Glomerular visceral epithelial cell (primary cell): ENCODE data around the gene DDX1.
"Not testable (repeated sequence)": the region's sequence is repeated elsewhere in the genome, so short reads cannot be mapped to it uniquely, and the experiment has no call there.

Experiments used
- DNase-seq: peaks from one replicate; pipeline ENCODE4 v3.0.0-alpha.2; 2016; ENCODE audit errors: extremely low spot score

DDX1 gene

DNA sequence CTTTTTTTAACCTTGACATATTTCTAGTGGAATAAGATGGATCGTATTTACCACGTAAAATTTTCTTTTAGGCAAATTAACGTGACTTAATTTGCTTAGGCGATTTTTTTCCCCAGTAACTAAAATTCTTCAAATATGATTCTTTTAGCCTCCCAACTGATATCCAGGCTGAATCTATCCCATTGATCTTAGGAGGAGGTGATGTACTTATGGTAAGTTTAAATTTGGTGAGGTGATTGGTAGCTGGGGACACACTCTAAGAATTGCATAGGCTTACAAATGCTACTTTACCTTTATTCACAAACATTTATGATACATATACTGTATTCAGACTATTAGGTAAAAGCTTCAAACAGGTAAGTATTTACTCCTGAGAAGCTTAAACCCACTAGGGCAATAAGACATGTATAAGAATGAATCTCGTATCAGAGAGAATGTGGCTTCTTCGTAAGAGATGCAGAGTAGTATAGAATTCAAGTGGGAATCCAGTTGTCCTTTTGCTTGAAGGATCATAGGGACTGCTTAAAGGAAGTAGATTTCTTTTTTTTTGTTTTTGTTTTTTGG is 3.8 kb downstream of the DDX1 start:
- DNase-seq: no peak

- no peak for DNase-seq
Observed at GRCh38 chr2:15595936-15596335, 4.3 kb downstream of the DDX1 start.

DNA sequence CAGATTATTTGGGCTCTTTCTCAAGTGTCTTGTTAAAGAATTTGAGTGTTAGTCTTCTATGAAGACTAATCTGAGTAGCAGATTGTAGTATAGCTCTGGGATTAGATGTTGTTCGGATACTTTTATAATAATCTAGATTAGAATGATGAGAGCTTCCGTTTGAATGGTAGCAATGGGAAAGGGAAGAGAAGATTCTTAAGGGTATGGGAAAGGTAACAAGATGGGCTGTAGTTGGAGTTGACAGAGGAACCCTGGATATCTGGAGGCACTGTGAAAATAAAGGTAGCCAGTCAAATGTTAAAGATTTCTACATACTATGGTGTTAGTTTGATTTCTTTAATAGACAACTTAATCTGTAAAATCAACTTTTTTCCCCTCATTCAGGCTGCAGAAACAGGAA is 4.7 kb downstream of the DDX1 start:
- DNase-seq: no peak

GRCh38 chr2:15596968-15597367 is 5.3 kb downstream of the DDX1 start:
- no peak for DNase-seq

- DNase-seq: no peak
Observed at GRCh38 chr2:15599994-15600393, 8.3 kb downstream of the DDX1 start.

DNA sequence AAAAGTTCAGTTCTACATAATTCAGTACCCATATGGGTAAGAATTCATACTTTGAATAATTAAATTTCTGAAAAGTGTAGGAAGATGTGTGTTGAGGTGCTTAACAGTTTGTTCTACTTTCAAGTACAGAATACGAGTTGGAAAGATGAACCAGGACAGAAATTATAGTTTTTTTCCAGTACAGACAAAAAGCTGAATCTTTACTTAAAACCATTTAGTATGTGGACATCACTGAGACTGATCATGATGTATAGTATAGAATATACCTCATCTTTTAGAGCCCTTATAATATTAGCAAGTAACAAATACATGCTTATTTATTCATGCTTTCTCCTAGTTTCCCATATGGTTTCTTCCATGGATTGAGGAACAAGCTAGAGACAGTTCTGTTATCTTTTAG is 10.0 kb downstream of the DDX1 start:
- DNase-seq: no peak

DNA sequence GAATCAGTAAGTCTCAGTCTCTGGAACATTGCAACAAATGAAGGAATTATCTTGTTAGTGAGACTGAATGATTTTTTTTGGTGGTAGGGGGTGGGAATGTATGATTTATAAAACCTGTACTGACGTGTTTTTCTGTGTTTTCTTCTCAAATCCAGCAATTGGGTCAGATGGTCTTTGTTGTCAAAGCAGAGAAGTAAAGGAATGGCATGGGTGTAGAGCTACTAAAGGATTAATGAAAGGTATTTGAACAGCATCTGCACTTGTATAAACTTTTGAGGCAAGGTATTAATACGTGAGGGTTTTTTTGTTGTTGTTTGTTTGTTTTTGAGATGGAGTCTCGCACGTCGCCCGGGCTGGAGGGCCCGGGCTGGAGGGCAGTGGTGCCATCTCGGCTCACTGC is 10.7 kb downstream of the DDX1 start:
- DNase-seq: no peak

- DNase-seq: no peak
Observed at GRCh38 chr2:15603044-15603765, 11.5 kb downstream of the DDX1 start.

- no peak for DNase-seq
Observed at GRCh38 chr2:15603948-15604347, 12.3 kb downstream of the DDX1 start.

- DNase-seq: no peak
Observed at GRCh38 chr2:15605721-15606120, 14.1 kb downstream of the DDX1 start.

- DNase-seq: no peak
Observed at GRCh38 chr2:15606481-15607441, 15.1 kb downstream of the DDX1 start.

GRCh38 chr2:15607709-15608391 is 16.2 kb downstream of the DDX1 start:
- DNase-seq: no peak

DNA sequence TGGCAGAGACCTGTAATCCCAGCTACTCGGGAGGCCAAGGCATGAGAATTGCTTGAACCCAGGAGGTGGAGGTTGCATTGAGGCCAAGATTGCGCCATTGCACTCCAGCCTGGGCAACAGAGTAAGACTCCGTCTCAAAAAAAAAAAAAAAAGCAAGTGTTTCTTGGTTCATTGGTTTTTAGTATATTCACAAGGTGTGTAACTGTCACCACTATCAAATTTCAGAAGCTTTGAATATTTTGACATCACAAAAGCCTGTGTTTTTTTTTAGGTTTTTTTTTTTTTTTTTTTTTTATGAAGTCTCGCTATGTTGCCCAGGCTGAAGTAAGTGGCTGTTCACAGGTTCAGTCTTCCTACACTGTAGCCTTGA is 16.7 kb downstream of the DDX1 start:
- no peak for DNase-seq

GRCh38 chr2:15609341-15610042 is 17.8 kb downstream of the DDX1 start:
- DNase-seq: no peak

GRCh38 chr2:15610430-15610952 is 18.8 kb downstream of the DDX1 start:
- no peak for DNase-seq

DNA sequence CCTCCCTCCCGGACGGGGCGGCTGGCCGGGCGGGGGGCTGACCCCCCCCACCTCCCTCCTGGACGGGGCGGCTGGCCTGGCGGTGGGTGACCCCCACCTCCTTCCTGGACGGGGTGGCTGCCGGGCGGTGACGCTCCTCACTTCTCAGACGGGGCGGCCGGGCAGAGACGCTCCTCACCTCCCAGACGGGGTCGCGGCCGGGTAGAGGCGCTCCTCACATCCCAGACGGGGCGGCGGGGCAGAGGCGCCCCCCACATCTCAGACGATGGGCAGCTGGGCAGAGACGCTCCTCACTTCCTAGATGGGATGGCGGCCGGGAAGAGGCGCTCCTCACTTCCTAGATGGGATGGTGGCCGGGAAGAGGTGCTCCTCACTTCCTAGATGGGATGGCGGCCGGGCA is 20.4 kb downstream of the DDX1 start:
- DNase-seq: not testable (repeated sequence)

DNA sequence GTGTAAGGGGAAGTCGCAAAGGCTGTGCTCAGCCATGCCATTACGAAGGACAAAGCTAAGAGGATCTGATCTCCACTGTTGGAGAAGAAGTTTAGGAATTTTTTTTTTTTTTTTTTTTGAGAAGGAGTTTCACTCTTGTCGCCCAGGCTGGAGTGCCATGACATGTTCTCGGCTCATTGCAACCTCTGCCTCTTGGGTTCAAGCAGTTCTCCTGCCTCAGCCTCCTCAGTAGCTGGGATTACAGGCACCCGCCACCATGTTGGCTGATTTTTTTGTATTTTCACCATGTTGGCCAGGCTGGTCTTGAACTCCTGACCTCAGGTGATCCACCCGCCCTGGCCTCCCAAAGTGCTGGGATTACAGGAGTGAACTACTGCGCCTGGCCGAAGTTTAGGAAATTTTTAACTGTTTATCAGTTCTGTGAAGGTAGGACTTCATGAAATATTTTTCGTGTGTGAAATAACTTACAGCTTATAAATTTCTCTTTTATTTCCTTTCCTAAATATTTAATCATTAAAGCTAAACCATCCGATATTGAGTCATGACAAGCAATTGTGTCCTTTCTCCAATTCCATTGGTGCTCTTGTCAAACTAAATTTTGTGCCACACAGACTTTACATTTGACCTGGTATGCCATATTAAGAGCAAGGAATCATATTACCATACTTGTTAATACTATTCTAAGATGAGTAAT is 22.2 kb downstream of the DDX1 start:
- no peak for DNase-seq

GRCh38 chr2:15614545-15615300 is 23.1 kb downstream of the DDX1 start:
- DNase-seq: no peak

DNA sequence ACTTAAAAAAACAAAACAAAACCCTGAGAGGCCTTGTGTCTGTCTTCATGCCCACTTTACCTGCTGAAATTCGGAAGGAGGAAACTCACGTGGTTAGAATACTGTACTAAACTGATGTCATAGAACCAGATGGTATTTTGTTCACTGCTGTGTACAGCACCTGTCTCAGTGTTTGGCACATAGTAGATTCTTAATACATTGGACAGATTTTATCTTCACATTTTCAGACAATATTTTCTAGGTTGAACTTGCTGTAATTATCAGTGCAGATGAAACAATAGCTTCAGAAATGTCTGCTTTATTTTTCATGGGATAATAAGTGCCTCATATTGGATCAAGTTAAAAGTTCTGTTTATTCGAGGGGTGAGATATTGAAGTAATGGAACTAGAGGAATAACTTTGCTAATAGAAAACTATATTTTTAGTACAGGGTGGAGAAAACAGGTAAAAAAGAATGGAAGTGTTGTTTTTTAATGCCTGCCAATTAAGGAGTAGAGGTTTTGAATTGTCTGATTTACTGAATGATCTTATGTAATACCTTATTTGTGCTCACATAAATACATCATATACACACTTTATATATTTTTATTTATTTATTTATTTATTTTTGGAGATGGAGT is 23.7 kb downstream of the DDX1 start:
- no peak for DNase-seq
